Activated naive CD4-positive, alpha-beta T cell treated with anti-CD3 and anti-CD28 coated beads for 36 hours (primary cell): ENCODE data around the gene NCS1. TPM values are rescaled to one million over a fixed set of nuclear protein-coding genes. Genes with fewer than 3 reads are reported as not detected.

Experiments used
- CTCF ChIA-PET: fragments of 350-600 bp; sonication (Branson Sonifier 250); formaldehyde crosslinking; loops from one replicate; lab custom pipeline; 2021; ENCODE audit warnings: antibody characterized with exemption; lab: Charles Lee
- DNase-seq: peaks from one replicate; pipeline ENCODE4 v3.0.0-alpha.2; 2020
- H3K27ac Mint-ChIP-seq: one replicate; pipeline ENCODE4 v1.8.0; 2021; ENCODE audit warnings: mild to moderate bottlenecking, mixed read lengths
- H3K27me3 Mint-ChIP-seq: one replicate; pipeline ENCODE4 v1.8.0; 2021; ENCODE audit warnings: low read depth, mixed read lengths
- H3K36me3 Mint-ChIP-seq: one replicate; pipeline ENCODE4 v1.8.0; 2021; ENCODE audit warnings: low read depth, mixed read lengths
- H3K4me1 Mint-ChIP-seq: one replicate; pipeline ENCODE4 v1.8.0; 2021; ENCODE audit warnings: low read depth, mixed read lengths
- H3K4me3 Mint-ChIP-seq: one replicate; pipeline ENCODE4 v1.8.0; 2021; ENCODE audit warnings: mild to moderate bottlenecking, moderate library complexity, mixed read lengths
- H3K9me3 Mint-ChIP-seq: one replicate; pipeline ENCODE4 v1.8.0; 2021; ENCODE audit warnings: mixed read lengths
- intact Hi-C: fragments of 100-400 bp; cut with micrococcal nuclease; formaldehyde crosslinking; loops from one replicate; pipeline ENCODE4 v1.15.1; 2023
- total RNA-seq, 2 experiments: library from RNA; stranded (reverse); gene quantifications; one replicate each; pipeline ENCODE4 v1.2.3, GENCODE V29; 2021

The NCS1 gene
- total RNA-seq, 2 experiments from 2014 or later: 22.4 to 23.3 TPM

GRCh38 chr9:130212543-130213297, 40.5 kb downstream of the NCS1 start:
- Mint-ChIP-seq H3K4me3 (no peak overlapping the region), H3K27me3 (peaks cover 2% of the 10 kb centered on the region), H3K36me3 (no peaks in the 10 kb centered on the region), H3K27ac (no peak overlapping the region), H3K9me3 (no peaks in the 10 kb centered on the region), H3K4me1 (no peaks in the 10 kb centered on the region)
- CTCF ChIA-PET: no interaction called here
- no peak for DNase-seq
- intact Hi-C loops: no loop called here

- intact Hi-C loops: no loop called here
- H3K4me1 Mint-ChIP-seq: no peaks in the 10 kb centered on the region
- H3K27me3 Mint-ChIP-seq: peaks cover under 1% of the 10 kb centered on the region
- DNase-seq: no peak
- H3K36me3 Mint-ChIP-seq: no peaks in the 10 kb centered on the region
- H3K9me3 Mint-ChIP-seq: no peaks in the 10 kb centered on the region
- no peak overlapping the region for H3K4me3 Mint-ChIP-seq
- CTCF ChIA-PET: no interaction called here
- no peak overlapping the region for H3K27ac Mint-ChIP-seq
Measured at GRCh38 chr9:130213911-130214761, 41.9 kb downstream of the NCS1 start.

GRCh38 chr9:130214776-130215340, 42.7 kb downstream of the NCS1 start:
- Mint-ChIP-seq H3K4me3 (no peak overlapping the region), H3K4me1 (no peaks in the 10 kb centered on the region), H3K27me3 (no peaks in the 10 kb centered on the region), H3K27ac (no peak overlapping the region), H3K36me3 (no peaks in the 10 kb centered on the region), H3K9me3 (no peaks in the 10 kb centered on the region)
- CTCF ChIA-PET: no interaction called here
- DNase-seq: no peak
- intact Hi-C loops: no loop called here

GRCh38 chr9:130215341-130216119, 43.3 kb downstream of the NCS1 start:
- Mint-ChIP-seq H3K27me3 (no peaks in the 10 kb centered on the region), H3K36me3 (no peaks in the 10 kb centered on the region), H3K4me1 (no peaks in the 10 kb centered on the region), H3K4me3 (no peak overlapping the region), H3K27ac (no peak overlapping the region), H3K9me3 (no peaks in the 10 kb centered on the region)
- intact Hi-C loops: no loop called here
- no peak for DNase-seq
- CTCF ChIA-PET: interaction anchor here (0.6 kb wide), 1 partner anchor 10 kb away, joined by 5 read pairs; no protein-coding TSS in a partner anchor

GRCh38 chr9:130217838-130218237, 45.6 kb downstream of the NCS1 start:
- CTCF ChIA-PET: no interaction called here

GRCh38 chr9:130219661-130220096, 47.5 kb downstream of the NCS1 start:
- H3K9me3 Mint-ChIP-seq: no peaks in the 10 kb centered on the region
- CTCF ChIA-PET: interaction anchor here (0.5 kb wide), 1 partner anchor 299 kb away, joined by 3 read pairs; no protein-coding TSS in a partner anchor
- no peak overlapping the region for H3K4me3 Mint-ChIP-seq
- no peaks in the 10 kb centered on the region for H3K27me3 Mint-ChIP-seq
- no peak for DNase-seq
- no peaks in the 10 kb centered on the region for H3K4me1 Mint-ChIP-seq
- no peaks in the 10 kb centered on the region for H3K36me3 Mint-ChIP-seq
- no peak overlapping the region for H3K27ac Mint-ChIP-seq
- intact Hi-C loops: no loop called here

More at GRCh38 chr9:130217838-130218237, 45.6 kb downstream of the NCS1 start:
- Mint-ChIP-seq H3K4me3 (no peak overlapping the region), H3K27ac (no peak overlapping the region), H3K9me3 (no peaks in the 10 kb centered on the region), H3K4me1 (no peaks in the 10 kb centered on the region), H3K27me3 (no peaks in the 10 kb centered on the region), H3K36me3 (no peaks in the 10 kb centered on the region)
- intact Hi-C loops: no loop called here
- no peak for DNase-seq

GRCh38 chr9:130220352-130220751, 48.1 kb downstream of the NCS1 start:
- Mint-ChIP-seq H3K36me3 (no peaks in the 10 kb centered on the region), H3K9me3 (no peaks in the 10 kb centered on the region), H3K27me3 (no peaks in the 10 kb centered on the region), H3K27ac (no peak overlapping the region), H3K4me3 (no peak overlapping the region), H3K4me1 (no peaks in the 10 kb centered on the region)
- intact Hi-C loops: no loop called here
- CTCF ChIA-PET: no interaction called here
- no peak for DNase-seq

- H3K27me3 Mint-ChIP-seq: no peaks in the 10 kb centered on the region
- peaks cover 7% of the 10 kb centered on the region for H3K9me3 Mint-ChIP-seq
- no peaks in the 10 kb centered on the region for H3K36me3 Mint-ChIP-seq
- intact Hi-C loops: no loop called here
- DNase-seq: no peak
- CTCF ChIA-PET: no interaction called here
- H3K4me3 Mint-ChIP-seq: no peak overlapping the region
- no peaks in the 10 kb centered on the region for H3K4me1 Mint-ChIP-seq
- H3K27ac Mint-ChIP-seq: no peak overlapping the region
Measured at GRCh38 chr9:130222833-130223232, 50.6 kb downstream of the NCS1 start.

- peaks cover 4% of the 10 kb centered on the region for H3K36me3 Mint-ChIP-seq
- H3K27me3 Mint-ChIP-seq: no peaks in the 10 kb centered on the region
- intact Hi-C loops: no loop called here
- H3K9me3 Mint-ChIP-seq: peaks cover 10% of the 10 kb centered on the region
- no peak overlapping the region for H3K4me3 Mint-ChIP-seq
- CTCF ChIA-PET: no interaction called here
- DNase-seq: no peak
- no peaks in the 10 kb centered on the region for H3K4me1 Mint-ChIP-seq
- no peak overlapping the region for H3K27ac Mint-ChIP-seq
Measured at GRCh38 chr9:130225071-130225470, 52.9 kb downstream of the NCS1 start.

- no peak overlapping the region for H3K27ac Mint-ChIP-seq
Measured at GRCh38 chr9:130225586-130225985, 53.4 kb downstream of the NCS1 start.

GRCh38 chr9:130226112-130226511, 53.9 kb downstream of the NCS1 start:
- no peak overlapping the region for H3K4me3 Mint-ChIP-seq
- intact Hi-C loops: no loop called here
- H3K36me3 Mint-ChIP-seq: peaks cover 4% of the 10 kb centered on the region
- DNase-seq: no peak
- CTCF ChIA-PET: interaction anchor here (0.5 kb wide), 1 partner anchor 142 kb away, joined by 3 read pairs; no protein-coding TSS in a partner anchor
- no peaks in the 10 kb centered on the region for H3K27me3 Mint-ChIP-seq
- no peak overlapping the region for H3K27ac Mint-ChIP-seq
- H3K9me3 Mint-ChIP-seq: peaks cover 10% of the 10 kb centered on the region
- H3K4me1 Mint-ChIP-seq: no peaks in the 10 kb centered on the region

More at GRCh38 chr9:130225586-130225985, 53.4 kb downstream of the NCS1 start:
- no peaks in the 10 kb centered on the region for H3K4me1 Mint-ChIP-seq
- CTCF ChIA-PET: no interaction called here
- no peak for DNase-seq
- H3K27me3 Mint-ChIP-seq: no peaks in the 10 kb centered on the region
- peaks cover 10% of the 10 kb centered on the region for H3K9me3 Mint-ChIP-seq
- no peak overlapping the region for H3K4me3 Mint-ChIP-seq
- peaks cover 4% of the 10 kb centered on the region for H3K36me3 Mint-ChIP-seq
- intact Hi-C loops: no loop called here

- H3K27me3 Mint-ChIP-seq: no peaks in the 10 kb centered on the region
- intact Hi-C loops: no loop called here
- CTCF ChIA-PET: interaction anchor here (0.7 to 0.9 kb wide), 2 partner anchors 9 to 120 kb away, joined by 3 to 4 read pairs; no protein-coding TSS in a partner anchor
- no peaks in the 10 kb centered on the region for H3K4me1 Mint-ChIP-seq
- peaks cover 10% of the 10 kb centered on the region for H3K9me3 Mint-ChIP-seq
- H3K36me3 Mint-ChIP-seq: peaks cover 4% of the 10 kb centered on the region
- no peak overlapping the region for H3K4me3 Mint-ChIP-seq
- DNase-seq: no peak
- no peak overlapping the region for H3K27ac Mint-ChIP-seq
Measured at GRCh38 chr9:130227833-130228232, 55.6 kb downstream of the NCS1 start.
